Measurements from ENCODE around the gene ZNF280D.

DNA sequence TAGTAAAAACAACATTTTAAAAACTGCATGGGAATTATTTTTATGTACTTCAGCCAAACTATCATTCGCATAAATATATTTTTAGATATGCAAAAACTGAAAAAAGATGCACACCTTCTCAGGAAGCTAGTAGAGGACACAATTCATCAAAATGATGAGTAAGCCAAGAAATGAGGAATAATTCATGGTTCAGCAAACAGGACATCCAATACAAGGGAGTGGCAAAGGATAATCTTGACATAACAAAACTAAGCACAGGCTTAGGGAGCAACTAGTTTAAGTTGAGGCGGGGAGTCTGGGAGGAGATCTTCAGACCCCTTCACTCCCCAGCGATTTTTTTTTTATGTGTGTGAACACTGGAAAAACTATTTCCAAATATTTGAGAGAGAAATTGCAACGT is 93.7 kb downstream of the ZNF280D start:
- TF ChIP-seq BHLHE40 (IDR thresholded peaks at IDR 0.05; ENCODE audit: borderline replicate concordance) (no peak), FOXK2 (IDR thresholded peaks at IDR 0.05) (no peak), FOXM1 (IDR thresholded peaks at IDR 0.05; ENCODE audit: borderline replicate concordance) (no peak), SP1 (IDR thresholded peaks at IDR 0.05) (no peak), SUZ12 (IDR thresholded peaks at IDR 0.05) (no peak), L3MBTL2 (conservative IDR thresholded peaks at IDR 0.05) (no peak), TARDBP (IDR thresholded peaks at IDR 0.05) (no peak), FOXA1 (IDR thresholded peaks at IDR 0.05) (no peak)
- TF ChIP-seq, protein P1, sequence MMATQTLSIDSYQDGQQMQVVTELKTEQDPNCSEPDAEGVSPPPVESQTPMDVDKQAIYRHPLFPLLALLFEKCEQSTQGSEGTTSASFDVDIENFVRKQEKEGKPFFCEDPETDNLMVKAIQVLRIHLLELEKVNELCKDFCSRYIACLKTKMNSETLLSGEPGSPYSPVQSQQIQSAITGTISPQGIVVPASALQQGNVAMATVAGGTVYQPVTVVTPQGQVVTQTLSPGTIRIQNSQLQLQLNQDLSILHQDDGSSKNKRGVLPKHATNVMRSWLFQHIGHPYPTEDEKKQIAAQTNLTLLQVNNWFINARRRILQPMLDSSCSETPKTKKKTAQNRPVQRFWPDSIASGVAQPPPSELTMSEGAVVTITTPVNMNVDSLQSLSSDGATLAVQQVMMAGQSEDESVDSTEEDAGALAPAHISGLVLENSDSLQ (IDR thresholded peaks at IDR 0.05) = no peak
